Mammary epithelial cell (primary cell): ENCODE results near the gene SLC35E3.

ENCODE experiments used
- CTCF ChIP-seq, 2 donors: IDR thresholded peaks in 1 of 2; conservative IDR thresholded peaks in 1 of 2; 2 replicates each; pipeline ENCODE4 v1.5.1; 2011 to 2012; ENCODE audit warnings: inconsistent platforms in 2 of 2, low read length in 2 of 2, mild to moderate bottlenecking in 2 of 2, control low read depth in 1 of 2, low read depth in 1 of 2; ENCODE audit not compliant: insufficient read depth in 1 of 2; ENCODE audit errors: extremely low read depth in 1 of 2
- EZH2 ChIP-seq: IDR thresholded peaks from 2 replicates; pipeline ENCODE4 v1.6.1; 2012; ENCODE audit warnings: low read length, inconsistent platforms, borderline replicate concordance

- TF ChIP-seq CTCF (conservative IDR thresholded peaks at IDR 0.05 in 1 of 2, IDR thresholded peaks at IDR 0.05 in 1 of 2; ENCODE audit: extremely low read depth in 1 of 2, insufficient read depth in 1 of 2, low read depth in 1 of 2, low read length in 2 of 2) (no peak), EZH2 (no peak)
Observed at GRCh38 chr12:68779280-68779679, 33.3 kb downstream of the SLC35E3 start.
